Measurements from ENCODE around the gene ZFP36L1. TPM values are rescaled to one million over a fixed set of nuclear protein-coding genes. Genes with fewer than 3 reads are reported as not detected.

The ZFP36L1 gene
- total RNA-seq, 4 donors from 2014 or later = 78.8 to 321 (median 195) TPM

DNA sequence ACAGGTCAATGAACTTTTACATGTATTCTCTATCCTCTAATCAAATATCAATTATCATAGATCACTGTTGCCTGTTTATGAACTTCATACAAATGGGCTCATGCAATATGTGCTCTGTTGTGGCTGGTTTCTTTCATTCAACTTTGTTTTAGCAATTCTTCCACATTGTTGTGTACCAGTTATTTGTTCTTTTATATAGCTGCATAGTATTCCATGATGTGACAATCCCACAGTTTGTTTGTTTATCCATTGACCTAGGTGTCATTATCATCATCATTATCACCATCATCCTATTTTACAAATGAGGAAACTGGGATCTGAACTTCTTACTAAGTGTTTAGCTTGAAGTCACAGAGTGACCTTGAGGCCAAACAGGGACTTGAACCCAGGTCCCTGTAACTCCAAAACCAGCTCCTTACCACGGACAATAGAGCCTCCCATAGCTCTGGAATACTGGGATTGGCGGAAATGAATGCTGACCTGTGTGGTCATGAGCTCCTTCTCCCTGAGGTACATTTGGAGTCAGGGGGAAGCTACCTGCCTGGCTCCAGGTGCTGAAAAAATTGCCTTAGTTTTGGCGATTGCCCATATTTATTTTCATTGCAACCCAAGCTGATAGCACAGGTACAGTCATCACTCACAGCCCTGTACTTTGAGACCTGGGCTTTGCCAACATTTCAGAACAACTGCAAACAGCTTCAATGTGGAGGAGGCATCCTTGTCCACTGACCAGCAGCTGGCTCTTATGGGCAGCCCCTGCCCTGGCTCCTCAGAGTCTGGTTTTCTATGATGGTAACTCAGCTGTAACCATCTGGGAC is 9.2 kb downstream of the ZFP36L1 start:
- H3K4me3 ChIP-seq = peak overlapping the region in 1 of 4 donors; percentile 17
- H3K36me3 ChIP-seq = peaks cover 0 to 12% (median 0%) of the 10 kb centered on the region in 3 donors

GRCh38 chr14:68782091-68782981 is 10.5 kb downstream of the ZFP36L1 start:
- peak in 2 of 3 donors; percentile 56 to 58 for DNase-seq
- Histone ChIP-seq H3K27ac (peak overlapping the region; percentile 25 to 85 (median 79)), H3K9me3 (no peaks in the 10 kb centered on the region), H3K4me1 (peaks cover 5 to 78% (median 21%) of the 10 kb centered on the region in 4 donors), H3K36me3 (peaks cover 0 to 2% (median 0%) of the 10 kb centered on the region in 3 donors), H3K27me3 (no peaks in the 10 kb centered on the region), H3K4me3 (peak overlapping the region in 1 of 4 donors; percentile 2)
- no peak for TF ChIP-seq POLR2A (IDR thresholded peaks at IDR 0.05)
- TF ChIP-seq, protein P1, sequence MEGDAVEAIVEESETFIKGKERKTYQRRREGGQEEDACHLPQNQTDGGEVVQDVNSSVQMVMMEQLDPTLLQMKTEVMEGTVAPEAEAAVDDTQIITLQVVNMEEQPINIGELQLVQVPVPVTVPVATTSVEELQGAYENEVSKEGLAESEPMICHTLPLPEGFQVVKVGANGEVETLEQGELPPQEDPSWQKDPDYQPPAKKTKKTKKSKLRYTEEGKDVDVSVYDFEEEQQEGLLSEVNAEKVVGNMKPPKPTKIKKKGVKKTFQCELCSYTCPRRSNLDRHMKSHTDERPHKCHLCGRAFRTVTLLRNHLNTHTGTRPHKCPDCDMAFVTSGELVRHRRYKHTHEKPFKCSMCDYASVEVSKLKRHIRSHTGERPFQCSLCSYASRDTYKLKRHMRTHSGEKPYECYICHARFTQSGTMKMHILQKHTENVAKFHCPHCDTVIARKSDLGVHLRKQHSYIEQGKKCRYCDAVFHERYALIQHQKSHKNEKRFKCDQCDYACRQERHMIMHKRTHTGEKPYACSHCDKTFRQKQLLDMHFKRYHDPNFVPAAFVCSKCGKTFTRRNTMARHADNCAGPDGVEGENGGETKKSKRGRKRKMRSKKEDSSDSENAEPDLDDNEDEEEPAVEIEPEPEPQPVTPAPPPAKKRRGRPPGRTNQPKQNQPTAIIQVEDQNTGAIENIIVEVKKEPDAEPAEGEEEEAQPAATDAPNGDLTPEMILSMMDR (IDR thresholded peaks at IDR 0.05) = no peak

More for the DNA sequence above, 9.2 kb downstream of the ZFP36L1 start:
- Histone ChIP-seq H3K9me3 (no peaks in the 10 kb centered on the region), H3K27me3 (no peaks in the 10 kb centered on the region), H3K27ac (peak overlapping the region; percentile 65 to 100 (median 98)), H3K4me1 (peaks cover 5 to 77% (median 27%) of the 10 kb centered on the region in 4 donors)
- DNase-seq = peak in 2 of 3 donors; percentile 64 to 78
- peak in 1 of 2 donors; percentile 56 for TF ChIP-seq POLR2A (IDR thresholded peaks at IDR 0.05)
- TF ChIP-seq, protein P1 (IDR thresholded peaks at IDR 0.05) = no peak

GRCh38 chr14:68781161-68782021 is 11.5 kb downstream of the ZFP36L1 start:
- H3K36me3 ChIP-seq = no peaks in the 10 kb centered on the region
- peak; percentile 58 to 79 (median 74) for DNase-seq
- TF ChIP-seq POLR2A (IDR thresholded peaks at IDR 0.05) = no peak
- TF ChIP-seq, protein P1 (IDR thresholded peaks at IDR 0.05) = no peak
- peaks cover 5 to 69% (median 12%) of the 10 kb centered on the region in 4 donors for H3K4me1 ChIP-seq
- H3K9me3 ChIP-seq = no peaks in the 10 kb centered on the region
- no peaks in the 10 kb centered on the region for H3K27me3 ChIP-seq
- H3K27ac ChIP-seq = peak overlapping the region; percentile 70 to 85 (median 79)
- H3K4me3 ChIP-seq = no peak overlapping the region

- Histone ChIP-seq H3K9me3 (no peaks in the 10 kb centered on the region), H3K4me1 (peaks cover 5 to 62% (median 11%) of the 10 kb centered on the region in 4 donors), H3K36me3 (no peaks in the 10 kb centered on the region), H3K27ac (peak overlapping the region; percentile 70 to 85 (median 79)), H3K27me3 (no peaks in the 10 kb centered on the region), H3K4me3 (no peak overlapping the region)
- peak in 2 of 3 donors; percentile 68 to 78 for DNase-seq
- TF ChIP-seq, protein P1 (IDR thresholded peaks at IDR 0.05) = no peak
- TF ChIP-seq POLR2A (IDR thresholded peaks at IDR 0.05) = no peak
Measured at GRCh38 chr14:68780358-68781160, 12.3 kb downstream of the ZFP36L1 start.

All from Peyer's patch (tissue), 4 donors.